Measurements from ENCODE around the gene ADCY1.
"Not testable (repeated sequence)": the region's sequence is repeated elsewhere in the genome, so short reads cannot be mapped to it uniquely, and the experiment has no call there.

DNA sequence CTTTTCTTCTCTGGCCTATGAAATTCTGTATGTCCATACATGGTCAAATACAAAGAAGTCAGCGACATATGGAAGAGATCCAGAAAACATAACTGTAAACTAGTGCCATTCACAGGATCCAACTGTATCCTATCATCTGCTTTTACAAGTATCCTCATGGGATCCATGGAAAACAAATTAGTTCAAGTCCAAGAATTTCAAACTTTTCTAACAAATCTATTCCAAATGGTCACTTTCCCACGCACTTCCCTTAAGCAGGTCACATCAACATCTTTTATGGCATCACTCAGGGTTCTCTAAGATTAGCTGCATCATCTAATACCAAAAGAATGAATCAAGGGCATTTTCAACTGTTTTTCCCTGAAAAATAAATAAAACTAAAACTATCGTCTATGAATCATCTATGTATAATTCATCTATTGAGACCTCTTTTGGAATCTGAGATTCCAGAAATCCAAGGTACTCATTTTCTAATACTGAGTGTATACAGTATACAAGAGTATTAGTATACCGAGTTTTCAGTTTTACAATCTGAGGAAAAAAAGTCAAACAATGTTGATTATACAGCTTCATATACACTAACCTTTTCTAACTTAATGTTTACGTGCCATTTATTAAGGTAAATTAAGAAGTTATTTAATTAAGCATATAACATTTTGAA lies 187.5 kb downstream of the ADCY1 start:
- TF ChIP-seq, protein P1, sequence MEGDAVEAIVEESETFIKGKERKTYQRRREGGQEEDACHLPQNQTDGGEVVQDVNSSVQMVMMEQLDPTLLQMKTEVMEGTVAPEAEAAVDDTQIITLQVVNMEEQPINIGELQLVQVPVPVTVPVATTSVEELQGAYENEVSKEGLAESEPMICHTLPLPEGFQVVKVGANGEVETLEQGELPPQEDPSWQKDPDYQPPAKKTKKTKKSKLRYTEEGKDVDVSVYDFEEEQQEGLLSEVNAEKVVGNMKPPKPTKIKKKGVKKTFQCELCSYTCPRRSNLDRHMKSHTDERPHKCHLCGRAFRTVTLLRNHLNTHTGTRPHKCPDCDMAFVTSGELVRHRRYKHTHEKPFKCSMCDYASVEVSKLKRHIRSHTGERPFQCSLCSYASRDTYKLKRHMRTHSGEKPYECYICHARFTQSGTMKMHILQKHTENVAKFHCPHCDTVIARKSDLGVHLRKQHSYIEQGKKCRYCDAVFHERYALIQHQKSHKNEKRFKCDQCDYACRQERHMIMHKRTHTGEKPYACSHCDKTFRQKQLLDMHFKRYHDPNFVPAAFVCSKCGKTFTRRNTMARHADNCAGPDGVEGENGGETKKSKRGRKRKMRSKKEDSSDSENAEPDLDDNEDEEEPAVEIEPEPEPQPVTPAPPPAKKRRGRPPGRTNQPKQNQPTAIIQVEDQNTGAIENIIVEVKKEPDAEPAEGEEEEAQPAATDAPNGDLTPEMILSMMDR (IDR thresholded peaks at IDR 0.05) = not testable (repeated sequence)
- peak in 1 of 2 donors; percentile 35 for TF ChIP-seq EP300 (IDR thresholded peaks at IDR 0.05)
- TF ChIP-seq POLR2A (IDR thresholded peaks at IDR 0.05) = not testable (repeated sequence)
